Skeletal muscle cell (primary cell): ENCODE results near the gene TRABD.
A peak's percentile ranks its signal among the peaks of the same experiment; 100 is the strongest.

Experiments
- DNase-seq: peaks from one replicate; pipeline ENCODE4 v3.0.0-alpha.2; 2010; ENCODE audit warnings: low read depth
- H3K4me3 ChIP-seq: 2 replicates; pipeline ENCODE4 v1.5.1; 2011; ENCODE audit warnings: low read depth, mild to moderate bottlenecking, control low read depth, low read length, moderate library complexity

TRABD gene

DNA sequence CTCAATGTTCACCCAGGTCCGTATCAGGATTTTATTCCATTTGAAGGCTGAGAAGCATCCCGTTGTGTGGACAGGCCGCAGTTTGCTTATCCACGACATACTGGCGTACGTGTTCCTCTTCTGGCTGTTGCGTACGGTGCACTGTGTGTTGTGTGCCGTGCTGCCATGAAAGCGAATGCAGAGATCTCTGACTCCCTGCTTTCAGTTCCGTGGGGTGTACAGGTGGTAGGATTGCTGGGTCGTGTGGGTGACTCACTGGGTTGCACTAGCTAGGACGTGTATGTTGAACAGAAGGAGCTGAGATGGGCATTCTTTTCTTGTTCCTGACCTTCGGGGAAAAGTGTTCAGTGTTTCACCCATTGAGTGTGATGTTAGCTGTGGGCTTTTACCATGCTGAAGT is 25.4 kb downstream of the TRABD start:
- no peak overlapping the region for H3K4me3 ChIP-seq

DNA sequence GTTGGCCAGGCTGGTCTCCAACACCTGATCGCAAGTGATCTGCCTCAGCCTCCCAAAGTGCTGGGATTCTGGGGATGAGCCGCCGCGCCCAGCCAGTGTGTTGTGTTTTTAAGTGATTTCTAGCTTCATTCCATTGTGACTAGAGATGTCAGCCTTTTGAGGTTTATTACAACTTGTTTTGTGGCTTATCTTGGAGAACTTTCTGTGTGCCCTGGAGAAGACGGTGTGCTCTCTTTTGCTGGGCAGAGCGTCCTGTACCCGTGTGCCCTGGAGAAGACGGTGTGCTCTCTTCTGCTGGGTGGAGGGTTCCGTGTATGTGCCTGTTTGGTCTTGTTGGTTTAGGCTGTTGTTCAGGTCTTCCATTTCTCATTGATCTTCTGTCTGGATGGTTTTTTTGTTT is 27.6 kb downstream of the TRABD start:
- H3K4me3 ChIP-seq: no peak overlapping the region
- DNase-seq: no peak

More for the DNA sequence above, 25.4 kb downstream of the TRABD start:
- no peak for DNase-seq

DNA sequence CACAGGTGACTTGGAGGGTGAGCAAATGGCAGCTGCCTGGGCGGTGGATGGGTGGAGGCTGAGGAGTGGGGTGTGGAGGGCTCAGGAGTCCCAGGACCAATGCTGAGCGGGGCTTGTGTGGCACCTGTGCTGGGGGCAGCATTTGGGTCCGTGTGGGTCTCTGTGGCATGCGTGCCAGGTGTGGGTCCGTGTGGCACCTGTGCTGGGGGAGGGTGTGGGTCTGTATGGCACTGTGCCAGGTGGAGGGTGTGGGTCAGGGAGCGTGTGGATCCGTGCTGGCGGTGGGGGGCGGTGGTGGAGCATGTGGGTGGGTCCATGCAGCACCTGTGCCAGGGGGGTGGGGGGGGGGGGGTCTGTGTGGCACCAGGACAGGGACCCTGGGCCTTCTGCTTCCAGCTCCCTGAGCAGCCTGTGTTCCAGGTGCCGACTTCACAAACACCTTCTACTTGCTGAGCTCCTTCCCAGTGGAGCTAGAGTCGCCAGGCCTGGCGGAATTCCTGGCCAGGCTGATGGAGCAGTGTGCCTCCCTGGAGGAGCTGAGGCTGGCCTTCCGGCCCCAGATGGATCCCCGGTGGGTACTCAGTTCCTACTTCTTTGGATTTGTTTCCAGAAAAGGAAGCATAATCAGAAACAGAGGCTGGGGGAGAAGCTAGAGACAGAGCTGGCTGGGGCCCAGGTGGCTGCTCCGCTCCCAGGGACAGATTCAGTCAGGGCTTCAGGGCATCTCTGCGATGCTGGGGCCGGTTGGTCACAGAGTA is 29.8 kb downstream of the TRABD start:
- H3K4me3 ChIP-seq: no peak overlapping the region
- no peak for DNase-seq

DNA sequence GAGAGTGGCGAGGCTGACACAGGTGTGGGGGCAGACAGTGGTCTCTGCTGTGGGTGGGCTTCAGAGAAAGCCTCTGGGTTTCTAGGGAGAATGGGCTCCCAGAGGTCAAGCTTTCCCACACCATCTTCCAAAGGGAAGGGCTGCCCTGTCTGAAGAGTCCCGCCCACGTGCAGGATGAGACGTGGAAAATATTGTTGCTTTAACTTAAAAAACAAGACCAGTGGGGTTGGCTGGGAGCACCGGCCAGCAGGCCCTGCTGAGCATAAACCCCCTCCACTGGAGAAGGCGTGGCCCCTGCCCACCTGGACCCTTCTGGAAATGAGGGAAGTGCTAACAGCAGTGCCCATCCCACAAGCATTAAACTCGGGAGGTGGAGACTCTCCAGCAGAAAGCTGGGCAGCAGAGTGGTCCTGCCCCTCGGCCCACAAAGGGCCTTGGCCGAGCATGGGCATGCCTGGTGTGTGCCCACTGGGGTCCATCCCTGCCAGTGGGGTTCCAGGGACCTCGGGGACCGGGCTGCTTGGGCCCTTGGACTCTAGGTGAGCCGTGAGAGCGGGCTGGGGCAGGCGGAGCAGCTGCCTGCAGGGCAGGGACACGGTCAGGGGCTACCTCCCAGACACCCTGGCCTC is 30.5 kb downstream of the TRABD start:
- H3K4me3 ChIP-seq: no peak overlapping the region
- DNase-seq: no peak

DNA sequence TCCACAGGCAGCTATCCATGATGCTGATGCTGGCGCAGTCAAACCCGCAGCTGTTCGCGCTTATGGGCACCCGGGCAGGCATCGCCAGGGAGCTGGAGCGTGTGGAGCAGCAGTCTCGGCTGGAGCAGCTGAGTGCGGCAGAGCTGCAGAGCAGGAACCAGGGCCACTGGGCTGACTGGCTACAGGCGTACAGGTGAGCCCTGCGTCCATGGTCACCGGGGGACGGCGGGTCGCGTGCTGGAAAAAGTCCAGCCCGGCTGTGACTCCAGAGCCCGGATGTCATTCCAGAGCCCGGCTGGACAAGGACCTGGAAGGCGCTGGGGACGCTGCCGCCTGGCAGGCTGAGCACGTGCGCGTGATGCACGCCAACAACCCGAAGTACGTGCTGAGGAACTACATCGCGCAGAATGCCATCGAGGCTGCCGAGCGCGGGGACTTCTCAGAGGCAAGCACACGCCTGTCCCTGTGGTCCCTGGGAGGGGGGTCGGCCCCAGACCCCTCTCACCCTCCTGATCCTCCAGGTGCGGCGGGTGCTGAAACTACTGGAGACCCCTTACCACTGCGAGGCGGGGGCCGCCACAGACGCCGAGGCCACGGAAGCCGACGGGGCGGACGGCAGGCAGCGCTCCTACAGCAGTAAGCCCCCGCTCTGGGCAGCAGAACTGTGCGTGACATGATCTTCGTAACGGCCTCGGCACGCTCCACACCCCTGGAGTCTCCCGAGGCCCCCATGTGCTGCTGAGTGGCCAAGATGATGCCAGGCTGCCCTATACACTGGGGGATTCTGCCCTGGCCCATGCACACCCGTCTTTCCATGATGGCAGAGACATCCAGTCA is 31.2 kb downstream of the TRABD start:
- no peak for DNase-seq
- no peak overlapping the region for H3K4me3 ChIP-seq

DNA sequence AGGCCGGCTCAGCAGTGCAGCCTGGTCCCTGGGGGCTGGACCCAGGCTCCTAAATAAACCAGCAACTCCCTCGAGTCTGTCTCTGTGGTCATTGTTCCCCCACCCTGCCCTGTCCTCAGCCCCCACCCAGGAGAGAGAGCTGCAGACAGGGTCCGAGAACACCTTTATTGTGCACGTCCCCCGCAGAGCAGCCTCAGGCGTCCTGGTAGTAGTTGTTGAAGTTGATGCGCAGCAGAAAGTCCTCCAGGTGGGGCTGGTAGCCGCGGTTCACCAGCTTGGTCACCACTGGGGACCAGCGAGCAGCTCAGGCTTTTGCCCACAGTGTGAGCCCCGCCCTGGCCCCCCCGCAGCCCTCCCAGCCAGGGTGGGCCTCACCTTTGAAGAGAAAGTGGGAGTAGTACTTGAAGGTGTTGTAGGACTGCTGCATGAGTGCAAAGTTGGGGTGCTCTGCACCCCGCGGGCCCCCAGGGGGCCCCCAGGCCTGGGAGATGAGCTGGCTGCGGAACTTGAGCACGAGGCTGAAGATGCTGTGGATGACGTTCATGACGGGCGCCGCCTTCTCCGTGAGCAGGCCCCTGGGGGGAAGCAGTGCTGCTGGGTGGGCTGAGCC is 31.9 kb downstream of the TRABD start:
- no peak for DNase-seq
- no peak overlapping the region for H3K4me3 ChIP-seq

DNA sequence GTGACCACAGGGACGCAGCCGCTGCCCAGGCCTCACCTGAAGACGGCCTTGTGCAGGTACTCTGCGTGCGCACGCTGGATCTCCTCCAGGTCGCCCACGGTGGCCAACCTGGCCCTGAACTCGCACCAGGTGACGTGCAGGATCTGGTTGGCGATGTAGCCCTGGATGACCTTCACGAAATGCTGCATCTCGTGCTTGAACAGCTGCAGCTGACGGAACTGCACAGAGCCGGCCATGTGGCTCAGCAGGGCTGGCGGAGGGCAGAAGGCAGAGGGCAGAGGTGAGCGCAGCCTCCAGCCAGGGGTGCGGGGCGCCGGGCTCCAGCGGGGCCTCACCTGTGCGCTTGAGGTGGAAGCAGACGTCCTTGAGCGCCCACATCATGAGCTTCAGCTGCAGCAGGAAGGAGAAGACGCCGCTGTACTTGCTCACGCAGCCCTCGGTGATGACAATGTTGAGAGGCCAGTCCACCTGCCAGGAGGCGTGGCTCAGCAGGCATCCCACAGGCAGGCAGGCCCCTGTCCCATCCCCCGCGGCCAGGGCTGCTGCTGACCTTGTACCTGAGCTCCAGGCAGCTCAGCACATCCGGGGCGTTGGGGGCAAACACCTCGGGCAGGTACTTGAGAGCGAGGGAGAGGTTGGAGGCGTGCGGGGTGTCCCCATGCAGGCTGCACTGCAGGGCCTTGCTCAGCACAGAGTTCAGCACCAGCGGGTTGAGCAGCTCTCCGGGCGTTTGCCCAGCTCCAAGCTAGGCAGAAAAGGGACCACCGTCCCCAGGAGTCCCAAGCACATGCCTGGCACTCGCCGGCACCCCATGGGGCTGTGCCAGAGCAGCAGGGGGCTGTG is 32.7 kb downstream of the TRABD start:
- no peak overlapping the region for H3K4me3 ChIP-seq
- DNase-seq: no peak

DNA sequence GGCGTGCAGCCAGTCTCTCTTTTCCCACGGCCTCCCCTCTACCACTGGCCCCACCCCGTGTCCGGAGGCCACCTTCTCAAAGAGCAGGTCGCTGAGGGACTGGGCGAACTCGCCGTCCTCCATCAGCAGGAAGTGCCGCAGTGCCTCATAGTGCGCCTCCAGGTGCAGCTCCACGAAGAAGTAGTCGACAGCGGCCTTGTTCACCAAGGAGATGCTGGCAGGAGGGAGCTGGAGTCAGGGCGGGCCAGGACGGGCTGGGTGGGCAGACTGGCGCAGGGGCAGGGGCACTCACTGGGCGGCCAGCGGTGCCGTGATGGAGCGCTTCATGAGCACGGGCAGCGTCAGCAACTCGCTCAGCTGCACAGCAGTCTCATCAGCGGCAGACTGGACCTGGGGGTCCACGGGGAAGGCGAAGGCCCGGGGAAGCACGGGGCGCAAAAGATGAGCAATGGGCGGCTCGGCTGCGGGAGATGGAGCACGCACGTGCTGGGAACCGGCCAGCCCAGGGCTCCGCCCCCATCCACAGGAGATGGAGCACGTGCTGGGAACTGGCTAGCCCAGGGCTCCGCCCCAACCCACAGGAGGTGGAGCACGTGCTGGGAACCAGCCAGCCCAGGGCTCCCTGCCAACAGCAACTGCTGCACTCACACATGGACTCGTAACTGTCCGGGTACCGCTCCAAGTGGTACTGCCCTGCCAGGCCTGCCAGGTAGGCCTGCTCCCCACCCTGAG is 33.4 kb downstream of the TRABD start:
- DNase-seq: peak; percentile 47
- H3K4me3 ChIP-seq: no peak overlapping the region

DNA sequence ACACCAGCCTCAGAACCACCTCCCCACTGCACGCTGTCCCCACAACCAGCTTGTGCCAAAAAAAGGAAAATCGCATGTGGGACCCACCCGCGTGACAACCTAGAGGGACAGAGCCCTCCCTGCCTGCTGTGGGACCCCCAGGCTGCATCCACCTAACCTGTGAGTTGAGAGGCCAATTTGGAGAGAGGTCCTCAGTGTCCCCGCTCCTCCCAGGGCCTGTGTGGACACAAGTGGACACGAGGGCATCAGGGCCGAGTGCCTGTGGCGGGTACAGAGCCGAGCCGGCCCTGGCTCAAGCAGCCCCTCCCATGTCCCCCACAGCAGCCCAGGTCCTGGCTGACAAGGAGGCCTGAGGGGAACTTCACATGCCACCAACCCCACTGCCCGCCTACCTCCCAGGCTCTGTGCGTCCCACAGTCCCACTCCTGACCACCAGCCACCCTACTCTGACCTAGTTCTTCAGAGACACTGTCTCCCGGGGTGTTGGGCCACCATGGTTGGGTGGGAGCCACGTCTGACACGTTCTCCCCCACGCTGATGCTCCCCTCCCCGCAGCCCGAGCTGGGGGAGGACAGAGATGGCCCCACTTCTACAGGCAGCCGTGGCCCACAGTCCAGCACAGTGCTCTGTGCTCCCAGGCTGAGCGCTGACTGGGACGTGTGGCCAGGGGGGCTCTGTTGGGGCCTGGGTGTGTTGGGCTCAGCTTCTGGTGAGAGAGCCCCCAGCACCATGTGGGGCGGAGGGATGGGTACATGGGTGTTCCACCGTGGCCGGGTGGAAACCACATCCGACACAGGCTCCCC is 34.3 kb downstream of the TRABD start:
- no peak overlapping the region for H3K4me3 ChIP-seq
- DNase-seq: no peak

DNA sequence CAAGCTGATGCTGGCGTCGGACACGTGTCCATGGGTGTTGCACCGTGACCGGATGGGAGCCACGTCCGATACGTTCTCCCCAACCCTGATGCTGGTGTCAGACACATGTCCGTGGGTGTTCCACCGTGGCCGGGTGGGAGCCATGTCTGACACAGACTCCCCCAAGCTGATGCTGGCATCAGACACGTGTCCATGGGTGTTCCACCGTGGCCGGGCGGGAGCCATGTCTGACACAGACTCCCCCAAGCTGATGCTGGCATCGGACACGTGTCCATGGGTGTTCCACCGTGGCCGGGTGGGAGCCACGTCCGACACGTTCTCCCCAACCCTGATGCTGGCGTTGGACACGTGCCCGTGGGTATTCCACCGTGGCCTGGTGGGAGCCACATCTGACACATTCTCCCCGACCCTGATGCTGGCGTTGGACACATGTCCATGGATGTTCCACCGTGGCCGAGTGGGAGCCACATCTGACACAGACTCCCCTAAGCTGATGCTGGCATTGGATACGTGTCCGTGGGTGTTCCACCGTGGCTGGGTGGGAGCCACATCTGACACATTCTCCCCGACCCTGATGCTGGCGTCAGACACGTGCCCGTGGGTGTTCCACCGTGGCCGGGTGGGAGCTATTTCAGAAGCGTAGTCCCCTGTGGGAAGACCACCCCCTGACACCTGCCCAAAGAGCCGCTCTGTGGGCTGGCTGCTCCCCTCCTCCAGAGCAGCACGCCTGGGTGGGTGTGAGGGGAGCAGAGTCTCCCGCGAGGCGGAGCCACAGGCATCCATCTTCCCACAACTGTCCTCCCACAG is 35.1 kb downstream of the TRABD start:
- DNase-seq: no peak
- H3K4me3 ChIP-seq: no peak overlapping the region

DNA sequence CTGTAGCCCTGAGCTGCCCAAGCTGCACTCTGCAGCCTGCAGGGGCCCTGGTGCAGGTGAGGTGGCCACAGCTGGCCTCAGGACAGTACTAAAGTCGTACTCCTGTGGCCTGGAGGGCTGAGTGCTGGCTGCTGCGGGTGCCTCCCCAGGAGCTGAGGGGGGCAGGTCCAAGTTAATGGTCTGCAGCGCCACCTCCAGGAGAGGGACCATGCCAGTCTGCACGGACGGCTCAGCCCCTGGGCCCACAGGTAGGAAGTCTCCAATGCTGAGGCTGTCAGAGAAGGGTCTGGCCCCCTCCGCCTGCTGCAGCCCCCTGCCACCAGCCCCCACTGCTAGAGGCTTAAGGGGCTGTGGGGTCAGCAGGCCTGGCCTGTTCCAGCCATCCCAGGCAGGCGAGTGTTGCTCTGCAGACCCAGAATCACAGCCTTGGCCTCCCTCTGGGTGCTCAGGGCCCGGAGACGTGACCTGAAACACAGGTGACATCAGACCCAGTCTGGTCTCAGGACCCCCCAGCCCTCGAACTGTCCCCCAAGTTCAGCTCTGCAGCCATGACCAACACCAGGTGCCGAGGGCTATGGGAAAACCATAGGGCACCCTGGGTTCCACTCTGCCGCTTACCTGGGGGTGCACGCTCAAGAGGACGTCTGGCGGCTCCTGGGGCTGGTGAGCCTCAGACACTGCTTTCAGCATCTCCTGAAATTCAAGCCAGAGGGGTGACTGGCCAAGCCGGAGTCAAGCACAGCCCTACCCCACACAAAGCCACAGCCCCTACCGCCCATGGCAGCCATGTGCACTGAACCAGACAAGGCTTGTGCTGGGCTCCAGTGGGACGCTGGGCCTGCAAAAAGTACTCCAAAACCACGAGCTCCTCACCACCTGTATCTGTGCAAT is 35.9 kb downstream of the TRABD start:
- no peak for DNase-seq
- H3K4me3 ChIP-seq: no peak overlapping the region

DNA sequence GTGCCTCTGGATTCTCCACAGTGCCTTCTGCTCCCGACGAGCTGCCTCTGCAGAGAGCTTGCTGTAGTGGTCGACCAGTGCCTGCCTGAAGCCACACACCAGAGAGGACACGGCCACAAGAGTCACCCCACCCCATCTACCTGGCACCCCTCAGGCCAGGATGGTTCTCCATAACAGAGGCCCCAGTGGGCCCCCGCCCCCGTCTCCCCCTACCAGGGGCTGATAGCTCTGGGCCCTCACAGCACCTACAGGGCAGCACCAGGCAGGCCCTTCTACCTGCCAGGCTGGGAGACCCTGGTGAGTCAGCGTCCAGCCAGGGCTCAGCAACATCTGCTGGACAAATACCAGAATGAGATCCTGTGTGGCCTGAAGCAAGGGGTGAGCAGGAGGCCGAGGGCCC is 36.8 kb downstream of the TRABD start:
- no peak for DNase-seq
- no peak overlapping the region for H3K4me3 ChIP-seq

DNA sequence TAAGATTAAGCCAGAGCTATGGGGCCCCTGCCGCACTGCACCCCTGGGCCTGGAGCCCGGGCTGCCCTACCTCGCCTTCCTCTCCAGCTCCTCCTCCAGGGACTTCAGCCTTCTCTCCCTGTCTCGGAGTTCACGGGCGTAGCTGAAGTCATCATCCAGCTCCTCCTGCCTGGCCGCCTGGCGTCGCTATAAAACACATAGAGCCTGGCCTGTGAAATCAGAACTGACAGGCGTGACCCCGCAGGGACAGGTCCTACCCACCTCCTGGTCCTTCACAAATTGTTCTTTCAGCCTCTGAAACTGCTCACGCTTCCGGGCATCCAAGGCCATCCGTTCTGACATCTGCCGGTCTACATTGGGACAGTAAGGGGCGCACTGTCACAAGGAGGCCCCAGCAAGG is 38.4 kb downstream of the TRABD start:
- no peak for DNase-seq
- H3K4me3 ChIP-seq: no peak overlapping the region

DNA sequence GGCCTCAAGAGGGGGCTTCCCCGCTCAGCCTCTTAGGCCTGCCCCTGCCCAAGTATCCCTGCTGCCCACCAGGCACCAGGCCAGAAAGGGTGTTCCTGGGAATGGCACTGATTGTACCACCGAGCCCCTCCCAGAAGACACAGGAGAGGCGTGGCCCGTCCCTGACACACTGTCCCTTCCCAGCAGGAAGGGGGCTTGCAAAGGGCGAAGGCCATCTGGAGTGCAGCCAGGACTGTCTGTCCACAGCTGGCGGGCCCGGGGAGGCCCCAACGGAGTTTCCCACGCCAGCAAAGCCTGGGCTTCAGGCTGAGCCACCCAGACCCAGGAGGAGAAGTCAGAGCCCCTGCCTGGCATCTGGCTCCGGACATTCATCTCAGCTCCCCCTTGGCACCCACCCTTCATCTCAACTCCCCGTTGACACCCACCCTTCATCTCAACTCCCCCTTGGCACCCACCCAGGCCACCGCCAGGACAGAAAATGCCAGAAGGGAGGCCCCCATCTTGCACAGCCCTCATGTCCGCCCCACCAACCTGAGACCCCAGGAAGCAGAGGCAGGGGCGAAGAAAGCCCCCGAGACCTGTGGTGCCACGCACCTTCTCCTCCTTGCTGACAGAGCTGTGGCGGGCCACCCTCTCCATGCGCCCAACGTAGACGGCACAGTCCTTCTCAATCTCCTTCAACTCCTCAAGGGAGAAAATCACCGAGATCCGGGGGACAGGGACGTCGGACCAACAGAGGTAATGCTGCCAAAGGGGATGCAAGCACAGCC is 39.7 kb downstream of the TRABD start:
- DNase-seq: no peak
- no peak overlapping the region for H3K4me3 ChIP-seq

DNA sequence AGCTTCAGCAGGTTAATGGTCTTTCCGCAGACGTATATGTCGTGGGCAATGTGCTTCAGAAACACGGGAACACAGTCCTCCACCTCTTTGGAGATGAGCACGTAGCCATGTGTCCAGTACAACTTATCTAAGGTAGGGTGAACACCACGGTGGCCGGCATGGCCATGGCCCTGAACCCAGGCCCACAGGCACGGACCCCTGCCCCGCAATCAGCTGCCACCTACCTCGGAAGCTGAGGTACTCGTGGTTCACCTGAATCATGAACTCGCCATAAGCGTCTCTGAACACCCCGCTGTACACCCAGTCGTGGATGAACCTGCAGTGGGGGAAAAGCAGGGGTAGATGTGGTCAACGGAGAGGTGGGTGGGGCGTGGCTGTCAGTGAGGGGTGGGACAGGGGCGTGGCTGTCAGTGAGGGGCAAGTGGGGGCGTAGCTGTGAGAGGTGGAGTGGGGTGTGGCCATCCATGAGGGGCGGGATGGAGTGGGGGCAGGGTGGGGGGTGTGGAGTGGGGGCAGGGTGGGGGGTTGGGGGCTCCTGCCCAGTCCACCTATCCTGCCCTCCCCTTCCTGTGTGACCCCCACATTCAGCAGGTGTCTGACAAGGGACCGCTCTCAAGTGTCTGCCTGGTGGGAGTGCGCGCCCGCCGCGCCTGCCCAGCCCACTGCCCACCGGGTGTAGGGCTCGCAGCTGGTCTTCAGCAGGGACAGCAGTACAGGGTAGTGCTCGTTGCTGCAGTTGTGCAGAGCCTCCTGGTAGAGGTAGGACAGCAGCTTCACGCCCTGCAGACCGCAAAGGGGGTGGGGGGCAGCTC is 40.6 kb downstream of the TRABD start:
- H3K4me3 ChIP-seq: no peak overlapping the region
- DNase-seq: no peak
